ENCODE data around the gene SHC3.

Gene SHC3

GRCh38 chr9:89172398-89172797 lies 6.2 kb downstream of the SHC3 start:
- no peak for DNase-seq (ENCODE audit: extremely low spot score)
- no peak for TF ChIP-seq CTCF (IDR thresholded peaks at IDR 0.05; ENCODE audit: control extremely low read depth, extremely low read depth, low read depth, missing control alignments)
- ChIA-PET POLR2A (no interaction called here), CTCF (interaction anchor here (1.4 kb wide), 1 partner anchor 10 kb away, joined by 6 read pairs; no protein-coding TSS in a partner anchor)

- CTCF ChIA-PET, result interaction anchor here (0.9 to 1.4 kb wide), 2 partner anchors 11 to 107 kb away, joined by 3 to 6 read pairs; no protein-coding TSS in a partner anchor
- POLR2A ChIA-PET, result no interaction called here
- no peak for DNase-seq (ENCODE audit: extremely low spot score)
- no peak for TF ChIP-seq CTCF (IDR thresholded peaks at IDR 0.05; ENCODE audit: control extremely low read depth, extremely low read depth, low read depth, missing control alignments)
Measured at GRCh38 chr9:89171693-89172092, 6.9 kb downstream of the SHC3 start.

- ChIA-PET CTCF (interaction anchor here (0.9 to 1.4 kb wide), 2 partner anchors 11 to 108 kb away, joined by 3 to 6 read pairs; no protein-coding TSS in a partner anchor), POLR2A (no interaction called here)
- DNase-seq (ENCODE audit: extremely low spot score), result no peak
- no peak for TF ChIP-seq CTCF (IDR thresholded peaks at IDR 0.05; ENCODE audit: control extremely low read depth, extremely low read depth, low read depth, missing control alignments)
Measured at GRCh38 chr9:89171231-89171630, 7.4 kb downstream of the SHC3 start.

- ChIA-PET CTCF (no interaction called here), POLR2A (no interaction called here)
- no peak for TF ChIP-seq CTCF (IDR thresholded peaks at IDR 0.05; ENCODE audit: control extremely low read depth, extremely low read depth, low read depth, missing control alignments)
- DNase-seq (ENCODE audit: extremely low spot score), result no peak
Measured at GRCh38 chr9:89168901-89169813, 9.5 kb downstream of the SHC3 start.

- ChIA-PET CTCF (no interaction called here), POLR2A (no interaction called here)
- DNase-seq (ENCODE audit: extremely low spot score), result no peak
- TF ChIP-seq CTCF (IDR thresholded peaks at IDR 0.05; ENCODE audit: control extremely low read depth, extremely low read depth, low read depth, missing control alignments), result no peak
Measured at GRCh38 chr9:89167788-89168187, 10.8 kb downstream of the SHC3 start.

GRCh38 chr9:89166852-89167251 lies 11.8 kb downstream of the SHC3 start:
- POLR2A ChIA-PET, result no interaction called here
- CTCF ChIA-PET, result no interaction called here
- no peak for DNase-seq (ENCODE audit: extremely low spot score)
- no peak for TF ChIP-seq CTCF (IDR thresholded peaks at IDR 0.05; ENCODE audit: control extremely low read depth, extremely low read depth, low read depth, missing control alignments)
